ENCODE data around the gene CRYGB. TPM values are rescaled to one million over a fixed set of nuclear protein-coding genes. Genes with fewer than 3 reads are reported as not detected.

The CRYGB gene, protein sequence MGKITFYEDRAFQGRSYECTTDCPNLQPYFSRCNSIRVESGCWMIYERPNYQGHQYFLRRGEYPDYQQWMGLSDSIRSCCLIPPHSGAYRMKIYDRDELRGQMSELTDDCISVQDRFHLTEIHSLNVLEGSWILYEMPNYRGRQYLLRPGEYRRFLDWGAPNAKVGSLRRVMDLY
- total RNA-seq (2013) = not detected
- polyA plus RNA-seq (not detected), polyA minus RNA-seq (not detected in 2 replicates), total RNA-seq (0 to 0.46 (median 0) reads per million in 11 experiments)

GRCh38 chr2:208146006-208146405 lies at the start of gene CRYGB:
Gene CRYGB (minus strand): TSS chr2:208146158. CDS start chr2:208146120, 38 bp downstream.
- no peak within 1 kb of the TSS for H3K4me3 ChIP-seq (replicated peaks in 1 of 3; ENCODE audit: low read depth in 2 of 3, low read length in 3 of 3)
- no peaks in the 10 kb centered on the region for H3K9me3 ChIP-seq (replicated peaks in 1 of 2; ENCODE audit: control insufficient read depth in 1 of 2, insufficient read depth in 1 of 2, low read length in 2 of 2)
- H3K9ac ChIP-seq (ENCODE audit: insufficient read depth, low read length, poor library complexity, severe bottlenecking) = no peak within 1 kb of the TSS
- H4K20me1 ChIP-seq (ENCODE audit: insufficient read depth, low read length) = no peaks in the 10 kb centered on the region
- no peaks in the 10 kb centered on the region for H3K27me3 ChIP-seq (ENCODE audit: control insufficient read depth in 2 of 2, insufficient read depth in 2 of 2, low read length in 2 of 2)
- DNase-seq = no peak
- no peak within 1 kb of the TSS for H3K4me3 Mint-ChIP-seq
- 66% methylated on average over 3 of the region's 6 CpGs for WGBS (ENCODE audit: insufficient coverage)
- H3K4me2 ChIP-seq (replicated peaks; ENCODE audit: extremely low read depth, low read length, poor library complexity, severe bottlenecking) = no peak within 1 kb of the TSS
- TF ChIP-seq CTCF (IDR thresholded peaks at IDR 0.05) = no peak
- no peaks in the 10 kb centered on the region for H3K36me3 Mint-ChIP-seq
- no peak within 1 kb of the TSS for H3K27ac Mint-ChIP-seq
- H3K27me3 Mint-ChIP-seq (ENCODE audit: low read depth in 3 of 3) = peaks cover 0 to 4% (median 0%) of the 10 kb centered on the region in 3 donors
- intact Hi-C loops (cut with micrococcal nuclease) = no loop called here
- no peaks in the 10 kb centered on the region for H3K79me2 ChIP-seq (ENCODE audit: insufficient read depth, low read length)
- H3K4me1 Mint-ChIP-seq = peaks cover 5% of the 10 kb centered on the region
- H2AFZ ChIP-seq (ENCODE audit: insufficient read depth, low read depth, low read length, poor library complexity, severe bottlenecking) = no peak within 1 kb of the TSS
- H3K36me3 ChIP-seq (replicated peaks in 1 of 2; ENCODE audit: control insufficient read depth in 1 of 2, insufficient read depth in 2 of 2, low read length in 2 of 2) = no peaks in the 10 kb centered on the region
- peaks cover 4 to 10% (median 6%) of the 10 kb centered on the region in 7 donors for H3K9me3 Mint-ChIP-seq
- H3K4me1 ChIP-seq (ENCODE audit: control insufficient read depth in 1 of 2, insufficient read depth in 2 of 2, low read length in 2 of 2) = no peaks in the 10 kb centered on the region
- H3K27ac ChIP-seq (ENCODE audit: low read depth in 1 of 2, low read length in 2 of 2) = no peak within 1 kb of the TSS

GRCh38 chr2:208195531-208195930 lies 49.6 kb upstream of the CRYGB start:
- no peak for TF ChIP-seq CTCF (IDR thresholded peaks at IDR 0.05)
- Mint-ChIP-seq H3K9me3 (peaks cover 0 to 3% (median 0%) of the 10 kb centered on the region in 7 donors), H3K36me3 (no peaks in the 10 kb centered on the region), H3K4me1 (no peaks in the 10 kb centered on the region), H3K27ac (peak overlapping the region in 1 of 7 donors; percentile 35), H3K27me3 (ENCODE audit: low read depth in 3 of 3) (peaks cover 0 to 8% (median 3%) of the 10 kb centered on the region in 3 donors), H3K4me3 (no peak overlapping the region)
- intact Hi-C loops (cut with micrococcal nuclease) = no loop called here
- H3K9me3 ChIP-seq (replicated peaks in 1 of 2; ENCODE audit: control insufficient read depth in 1 of 2, insufficient read depth in 1 of 2, low read length in 2 of 2) = no peaks in the 10 kb centered on the region
- no peaks in the 10 kb centered on the region for H3K4me1 ChIP-seq (ENCODE audit: control insufficient read depth in 1 of 2, insufficient read depth in 2 of 2, low read length in 2 of 2)
- no peaks in the 10 kb centered on the region for H3K79me2 ChIP-seq (ENCODE audit: insufficient read depth, low read length)
- no peaks in the 10 kb centered on the region for H3K36me3 ChIP-seq (replicated peaks in 1 of 2; ENCODE audit: control insufficient read depth in 1 of 2, insufficient read depth in 2 of 2, low read length in 2 of 2)
- WGBS (ENCODE audit: insufficient coverage) = 100% methylated on average over 2 of the region's 3 CpGs
- no peaks in the 10 kb centered on the region for H4K20me1 ChIP-seq (ENCODE audit: insufficient read depth, low read length)
- no peak overlapping the region for H3K4me3 ChIP-seq (replicated peaks in 1 of 3; ENCODE audit: low read depth in 2 of 3, low read length in 3 of 3)
- H3K9ac ChIP-seq (ENCODE audit: insufficient read depth, low read length, poor library complexity, severe bottlenecking) = no peak overlapping the region
- H3K27ac ChIP-seq (ENCODE audit: low read depth in 1 of 2, low read length in 2 of 2) = no peak overlapping the region
- DNase-seq = no peak
- no peaks in the 10 kb centered on the region for H3K27me3 ChIP-seq (ENCODE audit: control insufficient read depth in 2 of 2, insufficient read depth in 2 of 2, low read length in 2 of 2)
- H3K4me2 ChIP-seq (replicated peaks; ENCODE audit: extremely low read depth, low read length, poor library complexity, severe bottlenecking) = no peak overlapping the region
- no peak overlapping the region for H2AFZ ChIP-seq (ENCODE audit: insufficient read depth, low read depth, low read length, poor library complexity, severe bottlenecking)

Data from CD14-positive monocyte (primary cell).